Stimulated activated CD8-positive, alpha-beta memory T cell treated with anti-CD3 and anti-CD28 coated beads, Interleukin-2, amount 100 ng/mL, for 1 hour (primary cell): ENCODE data around the gene LAMA5.

ENCODE experiments used
- DNase-seq, 2 donors: peaks; one replicate each; pipeline ENCODE4 v3.0.0-alpha.2; 2020; ENCODE audit warnings: low read depth in 2 of 2

Gene LAMA5

GRCh38 chr20:62370807-62371587 is 3.9 kb upstream of the LAMA5 start:
- DNase-seq, result no peak

DNA sequence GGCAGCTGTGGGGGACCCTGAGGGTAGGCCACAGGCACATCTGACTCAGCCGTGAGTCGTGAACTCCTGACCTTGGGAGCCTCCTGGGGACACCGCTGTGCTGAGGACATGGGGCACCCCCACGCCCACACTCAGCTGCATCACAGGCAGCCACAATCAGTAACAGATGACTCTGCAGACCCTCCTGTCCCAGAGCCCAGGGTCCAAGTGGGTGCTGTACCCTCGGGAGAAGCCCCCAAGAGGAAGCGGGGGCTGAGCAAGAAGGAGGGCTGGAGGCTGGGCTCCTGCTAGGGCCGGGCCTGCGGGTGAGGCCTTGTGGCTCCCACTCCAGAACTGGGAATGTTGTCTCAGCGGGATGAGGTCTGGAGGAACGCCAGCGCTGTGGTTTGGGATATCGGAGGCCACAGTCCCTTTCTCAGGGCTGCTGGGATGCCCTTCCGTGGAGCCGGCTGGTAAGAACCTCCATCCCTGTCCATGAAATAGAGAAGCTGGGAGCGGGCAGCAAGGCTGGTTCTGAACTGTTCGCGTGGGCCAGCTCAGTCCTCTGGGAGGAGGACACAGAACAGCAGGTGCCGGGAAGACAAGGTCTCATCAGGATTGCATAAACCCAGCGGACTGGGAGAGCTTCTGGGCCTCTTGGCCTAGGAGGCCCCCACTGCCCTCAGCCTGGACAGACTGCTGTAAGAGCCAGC is 3.1 kb upstream of the LAMA5 start:
- no peak for DNase-seq

- no peak for DNase-seq
Measured at GRCh38 chr20:62369815-62370114, 2.7 kb upstream of the LAMA5 start.

DNA sequence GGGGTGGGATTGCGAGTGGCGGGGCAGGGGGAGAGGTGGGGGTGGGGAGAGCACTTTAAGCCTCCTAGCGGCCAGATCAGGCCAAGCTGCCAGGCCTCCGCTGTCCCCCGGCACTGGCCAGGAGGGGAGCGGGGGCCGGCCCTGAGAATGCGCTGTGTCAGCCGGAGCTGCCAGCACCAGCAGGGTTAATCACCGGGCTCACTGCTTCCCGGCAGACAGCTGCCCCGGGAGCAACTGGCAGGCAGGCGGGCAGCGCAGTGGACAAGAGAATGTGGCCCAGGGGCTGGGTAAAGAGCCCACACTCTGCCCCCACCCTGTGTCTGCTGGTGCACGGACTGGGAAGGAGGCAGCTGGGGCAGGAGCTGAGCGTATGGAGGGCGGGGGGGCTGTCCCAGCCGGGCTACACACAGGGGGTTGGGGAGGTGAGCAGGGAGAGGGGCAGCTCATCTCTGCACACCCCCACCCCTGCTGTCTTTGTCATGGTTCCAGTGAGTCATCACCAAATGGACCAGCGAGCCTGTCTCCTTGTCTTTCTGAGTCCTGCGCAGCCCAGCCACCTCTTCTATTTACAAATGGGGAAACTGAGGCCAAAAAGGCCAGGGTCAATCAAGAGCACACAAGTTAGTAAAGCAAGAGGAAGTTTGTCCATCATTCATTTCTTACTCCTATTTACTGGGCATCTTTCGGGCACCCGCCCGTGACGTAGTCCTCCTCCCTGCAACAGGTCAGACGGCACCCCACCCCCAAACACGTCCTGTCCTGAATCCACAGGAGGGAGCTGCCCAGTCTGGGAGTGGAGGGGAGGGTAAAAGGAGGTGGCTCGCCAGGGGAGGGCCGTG is 2.1 kb upstream of the LAMA5 start:
- DNase-seq, result no peak

GRCh38 chr20:62368392-62368975 is 1.4 kb upstream of the LAMA5 start:
- no peak for DNase-seq

DNA sequence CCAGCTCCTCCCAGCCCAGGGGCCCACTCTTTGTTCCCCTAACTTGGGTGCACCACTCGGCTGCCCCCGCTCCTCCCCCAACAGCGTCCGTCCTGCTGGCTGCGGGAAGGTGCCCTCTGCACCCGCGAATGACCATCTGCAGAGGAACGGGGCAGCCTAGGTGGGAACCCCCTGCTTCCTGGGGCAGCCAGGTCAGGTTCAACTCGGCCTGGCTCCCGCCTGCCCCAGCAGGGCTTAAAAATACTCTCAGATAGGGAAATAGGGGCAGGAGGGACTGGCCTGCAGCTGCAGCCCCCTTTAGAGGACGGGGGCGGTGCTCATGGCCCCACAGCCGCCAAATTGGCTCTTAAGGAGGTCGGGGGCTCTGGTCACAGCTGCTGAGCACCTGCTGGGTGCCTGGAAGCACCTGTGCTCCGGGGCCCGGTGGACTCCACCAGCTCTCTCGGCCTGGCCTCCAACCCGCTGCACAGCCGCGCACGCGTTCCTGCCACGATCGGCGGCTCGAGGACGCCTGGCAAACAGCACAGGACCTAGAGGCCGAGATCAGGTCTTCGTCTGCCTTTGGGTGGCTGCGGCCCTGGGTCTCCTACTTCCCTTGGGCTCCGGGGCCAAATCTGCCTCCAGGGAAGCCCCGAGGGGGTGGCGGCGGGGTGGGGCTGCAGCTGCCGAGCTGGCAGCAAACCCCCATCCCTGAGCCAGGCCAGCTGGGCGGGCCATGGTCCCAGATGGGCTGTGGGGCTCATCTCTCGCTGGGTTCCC is 700 bp upstream of the LAMA5 start:
- no peak for DNase-seq

DNA sequence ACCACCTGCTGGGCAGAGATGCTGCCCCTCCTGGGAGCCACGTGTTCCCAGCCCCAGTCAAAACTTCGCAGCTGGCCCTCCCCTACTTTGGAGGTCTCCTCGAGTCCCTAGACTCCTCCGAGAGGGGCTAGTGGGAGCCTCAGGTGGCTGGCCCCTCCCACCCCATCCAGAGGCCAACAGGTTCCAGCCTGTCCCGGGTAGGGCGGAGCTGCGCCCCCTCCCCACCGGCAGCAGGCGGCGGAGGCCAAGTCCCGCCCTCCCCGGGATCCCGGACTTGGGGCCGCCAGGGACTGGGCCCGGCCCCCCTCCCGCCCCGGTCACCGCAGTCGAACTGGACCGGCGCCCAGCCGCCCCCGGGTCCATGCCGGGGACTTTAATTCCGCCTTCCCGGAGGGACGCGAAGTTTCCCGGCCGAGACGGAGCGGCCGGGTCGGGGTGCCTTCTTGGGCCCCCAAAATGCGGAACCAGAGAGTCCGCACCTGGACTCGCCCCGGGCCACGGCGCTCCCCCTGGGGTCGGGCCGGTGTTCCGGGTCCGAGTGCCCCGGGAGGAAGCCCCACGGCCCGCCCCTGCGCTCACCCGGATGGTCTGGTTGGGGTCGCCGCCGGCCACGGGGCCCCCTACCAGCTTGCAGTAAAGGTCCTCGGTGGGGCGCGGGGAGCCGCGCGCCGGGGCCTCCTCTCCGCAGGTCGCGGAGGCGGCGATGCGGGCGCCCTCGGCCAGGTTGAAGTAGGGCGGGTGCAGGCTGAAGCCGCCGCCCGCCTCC is 559 bp downstream of the LAMA5 start:
- DNase-seq, result no peak

- no peak for DNase-seq
Measured at GRCh38 chr20:62365814-62366369, 1.2 kb downstream of the LAMA5 start.

DNA sequence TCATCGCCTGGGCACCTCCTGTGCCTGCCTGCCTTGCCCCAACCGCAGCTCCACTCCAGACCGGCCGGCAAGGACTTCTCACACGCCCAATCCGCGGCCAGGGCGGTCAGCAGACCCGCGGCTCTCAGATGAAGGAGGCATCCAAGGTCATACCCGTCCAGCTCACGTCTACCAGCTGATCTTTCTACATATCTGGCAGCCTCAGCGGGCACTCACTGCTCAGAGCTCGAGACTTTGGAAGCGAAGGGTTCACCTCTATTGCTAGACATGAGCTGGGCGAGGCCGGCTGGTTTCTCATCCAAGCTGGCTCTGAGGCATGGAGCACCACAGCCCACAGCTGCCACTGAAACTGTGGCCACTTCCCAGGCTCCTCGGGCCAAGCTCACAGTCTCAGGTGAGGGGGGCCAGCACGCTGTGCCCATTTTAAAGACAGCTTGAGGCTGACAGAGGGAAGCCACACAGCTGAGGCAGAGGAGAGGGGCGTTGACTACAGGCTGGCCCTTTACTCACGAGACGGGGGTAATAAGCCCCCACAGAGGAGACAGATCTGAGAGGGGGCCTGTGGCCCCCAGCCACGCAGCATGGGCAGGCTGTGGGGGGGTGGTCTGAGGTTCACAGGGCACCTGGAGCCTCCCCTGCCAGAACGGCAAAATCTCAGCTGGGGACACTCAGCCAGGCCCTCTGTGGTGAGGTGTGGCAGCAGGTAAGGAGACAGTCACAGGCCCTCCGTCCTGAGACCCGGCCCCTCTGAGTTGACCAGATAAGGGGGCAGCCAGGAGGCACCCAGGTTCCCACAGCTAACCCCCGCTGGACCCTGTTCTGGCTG is 2.0 kb downstream of the LAMA5 start:
- DNase-seq, result no peak

DNA sequence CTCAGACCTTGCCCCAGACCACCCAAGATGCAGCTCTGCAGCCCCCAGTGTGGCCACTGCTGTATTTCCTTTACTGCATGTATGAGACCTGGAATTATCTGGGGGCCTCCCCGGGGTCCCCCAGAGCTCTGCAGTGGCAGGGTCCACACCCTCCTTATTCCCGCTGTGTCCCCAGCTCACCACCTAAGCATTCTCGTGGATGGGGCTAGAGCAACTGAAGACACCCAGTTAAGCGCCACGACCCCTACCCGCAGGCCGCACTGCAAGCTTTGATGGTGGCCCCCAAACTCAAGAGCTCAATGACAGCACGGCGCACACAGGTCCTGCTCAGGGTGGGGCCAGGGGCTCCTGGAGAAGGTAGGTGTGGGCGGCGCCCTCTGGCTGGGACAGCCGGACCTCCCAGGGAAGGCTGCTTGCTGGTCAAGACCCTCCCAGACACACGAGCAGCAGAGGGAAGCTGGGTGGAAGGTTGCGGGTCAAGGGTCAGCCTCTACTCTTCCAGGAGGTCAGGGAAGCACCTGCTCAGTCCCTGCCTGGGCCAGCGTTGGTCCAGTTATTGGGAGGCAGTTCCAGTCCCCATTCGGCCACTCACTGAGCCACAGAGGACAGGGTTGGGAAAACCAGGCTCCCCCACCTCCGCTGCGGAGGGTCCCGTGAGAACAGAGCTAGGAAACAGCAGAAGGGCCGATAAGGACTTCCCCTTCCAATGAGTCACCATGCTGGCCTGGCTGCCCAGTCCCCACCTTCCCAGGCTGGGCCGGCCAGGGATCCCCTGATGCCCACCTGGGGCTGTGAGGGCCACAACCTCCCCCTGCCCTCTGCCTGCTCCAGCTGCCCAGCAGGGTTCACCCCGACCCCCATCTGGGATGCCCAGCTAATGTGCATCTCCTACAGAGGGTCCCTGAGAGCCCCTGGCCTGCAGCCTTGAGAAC is 2.9 kb downstream of the LAMA5 start:
- DNase-seq, result no peak

DNA sequence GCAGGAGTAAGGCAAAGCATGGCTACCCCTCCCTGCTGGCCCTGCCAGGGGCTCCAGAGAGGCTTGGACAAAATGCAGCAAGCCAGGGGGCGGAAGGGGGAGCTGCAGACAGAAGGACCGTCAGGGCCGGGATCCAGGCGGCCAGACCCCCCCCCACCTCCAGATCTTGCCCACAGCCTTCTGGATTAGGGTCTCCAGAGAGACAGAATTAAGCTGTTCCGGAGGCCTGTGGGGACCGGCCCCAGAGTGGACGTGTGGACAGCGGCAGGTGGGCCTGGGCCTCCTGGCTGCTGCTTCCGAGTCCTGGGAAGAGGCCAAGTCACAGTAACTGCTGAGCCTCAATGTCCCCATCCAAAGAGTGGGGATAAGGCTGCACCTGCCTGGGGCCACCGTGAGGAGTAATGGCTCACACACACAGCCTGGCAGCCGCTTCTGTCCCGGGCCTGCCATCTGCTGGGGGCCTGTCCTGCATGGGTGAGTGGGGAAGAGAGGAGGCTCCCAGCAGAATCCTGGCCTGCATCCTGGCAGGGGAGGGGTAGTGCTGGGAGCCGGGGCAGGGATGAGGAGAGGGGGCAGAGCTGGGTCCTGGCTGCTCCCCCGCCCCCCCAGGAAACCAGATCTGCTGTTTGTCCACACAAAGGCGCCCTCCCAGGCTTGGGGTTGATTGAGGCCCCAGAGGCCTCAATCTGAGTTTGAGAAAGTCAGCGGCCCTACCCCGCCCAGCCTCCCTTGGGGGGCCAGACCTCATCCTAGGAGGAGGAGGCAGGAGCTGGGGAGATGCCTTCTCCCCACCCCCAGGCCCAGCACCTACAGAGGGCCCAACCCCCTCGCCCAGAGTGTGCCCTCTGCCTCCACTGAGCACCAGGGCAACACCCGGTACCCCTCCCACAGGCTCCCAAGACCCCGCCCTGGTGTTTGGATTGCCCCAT is 3.9 kb downstream of the LAMA5 start:
- no peak for DNase-seq

- no peak for DNase-seq
Measured at GRCh38 chr20:62362590-62362940, 4.5 kb downstream of the LAMA5 start.

DNA sequence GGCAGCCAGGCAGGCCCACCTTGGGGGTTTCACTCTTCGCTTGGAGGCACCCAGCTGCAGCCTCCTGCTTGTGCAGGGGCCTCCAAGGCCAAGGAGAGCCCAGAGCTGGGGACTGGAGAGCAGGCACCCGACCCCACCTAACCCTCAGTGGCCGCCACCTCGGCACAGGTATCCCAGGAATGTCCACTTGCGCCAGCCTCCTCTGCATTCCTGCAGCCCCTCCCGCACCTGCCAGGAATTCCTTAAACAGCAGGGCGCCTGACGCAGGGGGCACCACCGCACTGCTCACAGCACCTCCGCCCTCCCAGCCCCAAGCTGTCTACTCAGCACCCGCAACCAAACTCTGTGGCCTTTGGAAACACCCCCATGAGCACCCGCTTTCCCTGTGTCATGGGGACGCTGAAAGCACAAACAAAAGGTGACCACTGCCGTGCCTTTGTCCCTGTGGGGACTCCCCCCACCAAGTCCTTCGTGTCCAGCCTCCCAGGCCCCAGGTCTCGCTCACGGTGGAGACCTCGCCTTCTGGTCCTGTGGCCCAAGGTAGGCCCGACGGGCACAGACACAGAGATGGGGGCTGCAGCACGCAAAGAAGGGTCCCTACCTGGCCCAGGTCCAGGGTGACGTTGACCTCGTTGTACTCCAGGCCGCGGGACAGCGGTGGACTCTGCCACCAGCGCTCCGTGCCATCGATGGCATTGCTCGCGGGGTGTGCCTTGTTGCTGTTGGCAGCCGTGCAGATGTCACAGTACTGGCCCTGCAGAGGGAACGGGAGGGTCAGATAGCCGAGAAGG is 5.1 kb downstream of the LAMA5 start:
- DNase-seq, result no peak

- DNase-seq, result no peak
Measured at GRCh38 chr20:62360854-62361798, 6.0 kb downstream of the LAMA5 start.

DNA sequence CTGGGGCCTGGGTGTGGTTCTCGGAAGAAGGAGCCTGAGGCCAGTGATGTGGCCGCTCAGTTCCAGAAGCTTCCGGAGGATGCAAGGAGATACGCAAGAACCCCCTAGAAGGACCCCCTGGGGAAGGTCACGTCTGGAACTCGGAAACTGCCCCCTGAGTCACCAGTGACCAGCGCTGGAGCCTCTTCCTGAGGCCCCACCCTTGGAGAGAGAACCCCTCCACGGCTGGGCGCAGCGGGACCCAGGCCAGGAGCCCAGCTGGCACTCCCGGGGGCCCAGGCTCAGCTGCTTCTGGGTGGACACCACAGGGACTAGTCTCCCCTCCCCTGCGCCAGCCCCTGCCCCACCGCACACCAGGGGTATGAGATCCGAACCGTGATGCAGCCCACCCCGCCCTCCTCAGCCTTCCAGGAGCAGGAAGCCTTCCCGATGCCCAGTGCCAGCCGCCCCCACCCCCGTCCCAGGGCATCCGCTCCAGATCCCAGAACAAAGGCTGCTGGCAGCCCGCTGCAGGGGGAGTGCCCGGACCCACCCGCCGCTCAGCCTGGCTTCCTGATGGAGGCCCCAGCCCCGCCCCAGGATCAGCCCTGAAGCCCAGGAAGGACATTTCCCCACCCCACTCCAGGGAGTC is 7.5 kb downstream of the LAMA5 start:
- DNase-seq, result no peak
